Panc1 (cell line): ENCODE measurements around the gene SRRM5. TPM values are rescaled to one million over a fixed set of nuclear protein-coding genes. Genes with fewer than 3 reads are reported as not detected.

ENCODE experiments used
- ATAC-seq: fragments of 200-7000 bp; cut with Tn5 transposase; 2 replicates; pipeline ENCODE4 v1.9.1; 2020; ENCODE audit warnings: mild to moderate bottlenecking, moderate library complexity
- BruUV-seq: library from RNA; stranded (reverse); fragments of 400-500 nt; replicated peaks from 2 replicates; lab custom pipeline; 2021; lab: Mats Ljungman, UMichigan
- CTCF ChIA-PET: fragments of 300-600 bp; sonication (Branson Sonifier 250); formaldehyde crosslinking; loops from one replicate; lab custom pipeline; 2022; ENCODE audit warnings: antibody characterized with exemption; lab: Charles Lee
- POLR2A ChIA-PET: fragments of 300-600 bp; sonication (Branson Sonifier 250); formaldehyde crosslinking; loops from one replicate; lab custom pipeline; 2022; ENCODE audit warnings: antibody characterized with exemption; lab: Charles Lee
- DNase-seq: peaks from one replicate; pipeline ENCODE4 v3.0.0-alpha.2; 2010; ENCODE audit warnings: low read depth, low spot score
- H3K27ac ChIP-seq: 2 replicates; pipeline ENCODE4 v1.5.1; 2011; ENCODE audit warnings: mild to moderate bottlenecking, low read length, inconsistent platforms
- H3K27me3 ChIP-seq: fragments of 200-500 bp; sonication (Bioruptor generic); 2 replicates; pipeline ENCODE4 v1.6.0; 2014; ENCODE audit warnings: low read length, inconsistent platforms; ENCODE audit not compliant: control insufficient read depth, insufficient read depth
- H3K36me3 ChIP-seq: fragments of 200-500 bp; sonication (Bioruptor generic); 2 replicates; pipeline ENCODE4 v1.5.1; 2014; ENCODE audit warnings: inconsistent platforms, mild to moderate bottlenecking, low read length, moderate library complexity; ENCODE audit not compliant: control insufficient read depth, insufficient read depth
- H3K4me1 ChIP-seq: 2 replicates; pipeline ENCODE4 v1.5.1; 2011; ENCODE audit warnings: inconsistent platforms, mild to moderate bottlenecking, low read length, moderate library complexity; ENCODE audit not compliant: control insufficient read depth, insufficient read depth
- H3K4me3 ChIP-seq, 2 experiments: 2 replicates each; pipeline ENCODE4 v1.5.1; 2011 to 2012; ENCODE audit warnings: low read depth in 2 of 2, low read length in 2 of 2, mild to moderate bottlenecking in 2 of 2, inconsistent platforms in 1 of 2, moderate library complexity in 1 of 2
- H3K9me3 ChIP-seq: fragments of 200-500 bp; sonication (Bioruptor generic); 2 replicates; pipeline ENCODE4 v1.5.1; 2014; ENCODE audit warnings: low read depth, mild to moderate bottlenecking, inconsistent platforms, low read length, moderate library complexity; ENCODE audit not compliant: control insufficient read depth, insufficient read depth
- CTCF ChIP-seq: fragments of 450-650 bp; IDR thresholded peaks from 2 replicates; pipeline ENCODE4 v1.5.1; 2017; ENCODE audit warnings: mild to moderate bottlenecking
- POLR2AphosphoS5 ChIP-seq: IDR thresholded peaks from 2 replicates; pipeline ENCODE4 v1.6.1; 2012; ENCODE audit warnings: mild to moderate bottlenecking, low read depth, low read length, moderate library complexity
- REST ChIP-seq, 2 experiments: IDR thresholded peaks; 2 replicates each; pipeline ENCODE4 v1.6.1; 2011 to 2012; ENCODE audit warnings: low read depth in 2 of 2, control low read depth in 1 of 2, low read length in 1 of 2, mild to moderate bottlenecking in 1 of 2, moderate library complexity in 1 of 2; ENCODE audit not compliant: insufficient read depth in 1 of 2
- SIN3A ChIP-seq: IDR thresholded peaks from 2 replicates; pipeline ENCODE4 v1.6.1; 2012; ENCODE audit warnings: low read depth, mild to moderate bottlenecking, low read length, moderate library complexity, borderline replicate concordance; ENCODE audit not compliant: insufficient read depth
- TCF7L2 ChIP-seq: IDR thresholded peaks from 2 replicates; pipeline ENCODE4 v1.6.1; 2011; ENCODE audit warnings: mild to moderate bottlenecking, low read depth, low read length, inconsistent platforms
- in situ Hi-C: cut with HindIII; loops from 2 replicates; pipeline ENCODE4 v1.10.0; 2016; ENCODE audit warnings: low sequenced_read_pairs, low pct_unique_long_range_greater_than_20kb
- intact Hi-C: fragments of 100-400 bp; cut with micrococcal nuclease; formaldehyde crosslinking; loops from one replicate; pipeline ENCODE4 v1.10.0; 2022; ENCODE audit not compliant: unreplicated experiment
- total RNA-seq: library from RNA; stranded (reverse); gene quantifications from one replicate; pipeline ENCODE4 v1.2.1, GENCODE V29; 2021; ENCODE audit not compliant: unreplicated experiment

The SRRM5 gene
- total RNA-seq, 1 experiment from 2014 or later: 0.10 TPM

GRCh38 chr19:43605875-43606568 is 5.9 kb upstream of the SRRM5 start:
- in situ Hi-C loops: no loop called here
- TF ChIP-seq SIN3A: no peak
- TF ChIP-seq REST (IDR thresholded peaks at IDR 0.05; ENCODE audit: insufficient read depth in 1 of 2, low read depth in 2 of 2, low read length in 1 of 2): no peak
- TF ChIP-seq TCF7L2: no peak
- no peak for TF ChIP-seq POLR2AphosphoS5
- TF ChIP-seq CTCF: no peak
- intact Hi-C loops: no loop called here
- Histone ChIP-seq H3K27ac (no peak overlapping the region), H3K4me3 (no peak overlapping the region), H3K36me3 (no peaks in the 10 kb centered on the region), H3K4me1 (no peaks in the 10 kb centered on the region), H3K27me3 (no peaks in the 10 kb centered on the region), H3K9me3 (no peaks in the 10 kb centered on the region)
- no peak for ATAC-seq
- ChIA-PET CTCF (no interaction called here), POLR2A (no interaction called here)
- BruUV-seq: no TSS peak
- DNase-seq: no peak

- intact Hi-C loops (no loop called here), in situ Hi-C loops (no loop called here)
- no TSS peak for BruUV-seq
- H3K4me1 ChIP-seq: no peaks in the 10 kb centered on the region
- TF ChIP-seq CTCF: no peak
- no peak for TF ChIP-seq SIN3A
- TF ChIP-seq TCF7L2: no peak
- TF ChIP-seq REST (IDR thresholded peaks at IDR 0.05; ENCODE audit: insufficient read depth in 1 of 2, low read depth in 2 of 2, low read length in 1 of 2): no peak
- no peak for TF ChIP-seq POLR2AphosphoS5
- ATAC-seq (no peak), DNase-seq (no peak)
- H3K27me3 ChIP-seq: no peaks in the 10 kb centered on the region
- H3K4me3 ChIP-seq: no peak overlapping the region
- H3K36me3 ChIP-seq: no peaks in the 10 kb centered on the region
- ChIA-PET POLR2A (no interaction called here), CTCF (no interaction called here)
- H3K9me3 ChIP-seq: no peaks in the 10 kb centered on the region
- H3K27ac ChIP-seq: no peak overlapping the region
These were observed 5.2 kb upstream of the SRRM5 start for GRCh38 chr19:43606569-43607229.
